Measurements from ENCODE around the gene CD79B.

- TF ChIP-seq CTCF (IDR thresholded peaks at IDR 0.05) (no peak), POLR2A (IDR thresholded peaks at IDR 0.05) (no peak)
Measured at GRCh38 chr17:63931981-63932561, at the start of gene CD79B.
